ENCODE measurements around the gene NEDD8.
A peak's percentile ranks its signal among the peaks of the same experiment; 100 is the strongest.
"Not testable (repeated sequence)": the region's sequence is repeated elsewhere in the genome, so short reads cannot be mapped to it uniquely, and the experiment has no call there.

Gene NEDD8

GRCh38 chr14:24216876-24217275 lies 15.3 kb downstream of the NEDD8 start:
- DNase-seq = not testable (repeated sequence)

DNA sequence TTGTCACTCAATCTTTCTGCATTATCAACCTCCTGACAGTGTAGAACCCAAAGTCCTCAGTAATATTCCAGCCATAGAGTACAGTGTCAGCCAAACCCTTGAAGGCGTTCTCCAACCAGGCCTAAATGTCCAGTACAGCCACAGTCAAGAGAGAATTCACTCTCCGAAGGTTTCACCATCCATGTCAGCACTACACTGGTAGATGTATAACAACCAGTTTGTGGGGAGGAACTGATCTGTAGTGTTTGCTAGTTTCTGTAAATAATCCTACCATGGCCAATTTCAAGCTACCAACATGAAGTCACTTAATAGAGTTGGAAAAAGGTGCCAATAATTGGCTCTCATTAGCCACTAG lies 15.8 kb downstream of the NEDD8 start:
- DNase-seq = no peak

GRCh38 chr14:24215495-24216344 lies 16.4 kb downstream of the NEDD8 start, which contains the start of gene MDP1:
TSS of gene MDP1 (minus strand) at chr14:24216066. CDS start at chr14:24215955, 111 bp downstream.
- peak; percentile 92 for DNase-seq

- DNase-seq = no peak
Observed at GRCh38 chr14:24213866-24214662, 18.1 kb downstream of the NEDD8 start.

DNA sequence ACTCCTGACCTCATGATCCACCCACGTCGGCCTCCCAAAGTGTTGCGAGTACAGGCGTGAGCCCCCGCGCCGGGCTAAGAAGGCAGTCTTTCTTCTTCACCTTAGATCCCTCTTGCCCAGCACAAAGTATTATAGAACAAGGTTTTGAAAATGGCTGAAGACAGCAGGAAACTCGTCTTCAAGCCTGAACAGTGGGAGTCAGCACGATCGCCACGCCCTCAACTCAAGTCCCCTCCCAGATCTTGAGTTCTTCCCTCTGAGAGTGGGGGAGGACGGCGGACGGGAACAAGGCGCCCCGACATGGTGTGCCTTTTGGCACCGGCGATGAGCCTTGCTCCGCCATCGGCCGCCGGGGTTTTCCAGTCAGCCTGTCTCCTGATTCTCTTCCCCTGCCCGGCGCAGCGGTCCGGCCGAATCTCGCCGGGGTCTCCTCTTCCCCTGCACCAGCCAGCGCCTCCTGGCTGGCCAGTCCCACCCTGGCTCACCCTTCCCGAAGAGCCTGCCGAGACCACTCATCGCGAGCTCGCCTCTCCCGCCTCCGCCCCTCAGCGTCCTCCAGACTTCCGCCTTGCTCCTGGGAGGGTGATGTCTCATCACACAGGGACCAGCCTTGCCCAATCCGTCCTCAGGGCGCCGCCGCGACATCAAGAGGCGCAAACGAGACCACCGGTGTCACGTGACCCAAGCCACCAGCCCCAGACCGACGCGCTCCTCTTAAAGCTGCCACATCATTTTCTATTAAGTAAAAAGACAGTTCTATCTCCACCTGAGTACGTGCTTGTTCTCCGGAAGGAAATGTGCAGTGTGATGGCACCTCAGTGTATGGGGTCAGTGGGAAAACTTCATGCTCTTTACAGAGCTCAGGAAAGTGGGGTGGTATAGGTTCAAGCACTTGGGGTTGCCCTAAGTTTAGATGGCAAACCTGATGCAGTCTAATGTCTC lies 19.0 kb downstream of the NEDD8 start, which contains the start of gene CHMP4A:
TSS of gene CHMP4A (minus strand) at position 565 of the 942 bp plus-strand sequence. CDS start at position 516, 49 bp downstream.
- peak; percentile 97 for DNase-seq

DNA sequence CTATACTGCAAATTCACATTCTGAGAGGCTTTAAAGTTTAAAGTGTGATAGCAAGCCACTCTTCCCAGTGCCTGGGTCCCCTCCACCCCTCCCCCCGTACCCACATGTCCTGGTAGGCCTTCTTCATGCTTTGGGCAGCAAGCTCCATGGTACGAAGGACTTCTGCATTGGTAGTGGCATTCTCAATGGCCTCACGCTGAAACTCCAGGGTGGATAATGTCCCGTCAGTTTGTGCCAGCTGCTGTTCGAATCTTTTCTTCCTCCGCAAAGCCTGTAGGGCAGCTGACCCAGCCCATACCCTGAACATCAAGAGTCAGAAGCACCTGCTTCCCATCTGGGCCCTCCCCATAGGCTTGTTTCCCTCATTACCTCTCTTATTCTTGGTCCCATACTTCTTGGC lies 20.9 kb downstream of the NEDD8 start:
- no peak for DNase-seq

DNA sequence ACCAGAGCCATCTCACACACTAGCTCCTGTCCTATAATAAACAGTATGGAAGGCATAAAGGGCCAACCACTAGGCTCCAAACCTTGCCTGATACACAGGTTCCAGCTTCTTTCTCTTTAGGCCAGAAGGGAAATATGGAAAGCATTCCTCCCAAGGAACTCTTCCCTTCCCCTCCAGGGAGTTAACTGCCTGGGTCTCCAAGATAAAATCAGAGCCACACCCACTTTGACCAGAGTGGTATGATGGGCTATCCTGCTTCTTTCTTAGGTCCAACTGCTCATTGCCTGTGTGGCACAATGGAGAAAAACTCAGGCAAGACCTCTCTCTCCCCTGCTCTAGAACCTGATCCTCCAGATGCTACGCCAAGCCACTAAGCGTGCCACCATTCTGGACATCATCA lies 24.5 kb downstream of the NEDD8 start:
- DNase-seq = no peak

DNA sequence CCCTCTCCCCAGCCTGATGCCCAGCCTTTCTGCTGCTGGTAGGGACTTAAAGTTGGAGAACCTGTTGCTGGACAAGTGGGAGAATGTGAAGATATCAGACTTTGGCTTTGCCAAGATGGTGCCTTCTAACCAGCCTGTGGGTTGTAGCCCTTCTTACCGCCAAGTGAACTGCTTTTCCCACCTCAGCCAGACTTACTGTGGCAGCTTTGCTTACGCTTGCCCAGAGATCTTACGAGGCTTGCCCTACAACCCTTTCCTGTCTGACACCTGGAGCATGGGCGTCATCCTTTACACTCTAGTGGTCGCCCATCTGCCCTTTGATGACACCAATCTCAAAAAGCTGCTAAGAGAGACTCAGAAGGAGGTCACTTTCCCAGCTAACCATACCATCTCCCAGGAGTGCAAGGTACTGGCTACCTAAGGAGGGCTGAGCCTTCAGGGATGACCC lies 25.0 kb downstream of the NEDD8 start:
- peak; percentile 16 for DNase-seq

DNA sequence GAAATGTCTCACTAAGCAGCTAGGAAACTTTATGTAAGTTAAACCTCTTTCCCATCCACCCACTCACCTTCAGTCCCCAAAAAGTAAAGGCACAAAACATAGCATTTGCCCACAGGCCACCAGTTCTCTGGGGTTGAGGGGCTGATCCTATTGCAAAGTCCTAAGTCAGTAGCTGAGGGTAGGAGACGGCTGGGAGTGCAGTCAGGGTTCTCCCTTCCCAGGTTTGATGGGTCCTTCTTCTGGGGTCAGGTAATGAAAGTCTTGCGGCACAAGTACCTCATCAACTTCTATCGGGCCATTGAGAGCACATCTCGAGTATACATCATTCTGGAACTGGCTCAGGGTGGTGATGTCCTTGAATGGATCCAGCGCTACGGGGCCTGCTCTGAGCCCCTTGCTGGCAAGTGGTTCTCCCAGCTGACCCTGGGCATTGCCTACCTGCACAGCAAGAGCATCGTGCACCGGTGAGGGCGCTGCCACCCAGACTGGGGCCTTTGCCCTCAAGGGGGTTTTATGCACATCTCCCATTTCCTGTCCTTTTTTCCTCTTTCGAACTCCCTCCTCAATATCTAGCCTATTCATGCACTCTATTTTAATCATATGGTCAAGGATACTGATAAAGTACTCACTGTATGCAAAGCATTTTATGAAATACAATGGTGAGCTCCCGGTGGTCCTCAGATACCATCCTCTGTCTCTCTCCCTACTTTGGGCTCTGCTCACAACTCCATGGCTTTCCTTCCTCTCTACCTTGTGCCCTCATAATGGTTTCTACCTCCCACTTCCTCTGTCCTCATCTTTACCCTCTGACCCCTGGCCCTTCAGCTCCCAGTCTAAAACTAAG lies 25.7 kb downstream of the NEDD8 start:
- no peak for DNase-seq

- DNase-seq = no peak
Observed at GRCh38 chr14:24204163-24205146, 27.7 kb downstream of the NEDD8 start.

DNA sequence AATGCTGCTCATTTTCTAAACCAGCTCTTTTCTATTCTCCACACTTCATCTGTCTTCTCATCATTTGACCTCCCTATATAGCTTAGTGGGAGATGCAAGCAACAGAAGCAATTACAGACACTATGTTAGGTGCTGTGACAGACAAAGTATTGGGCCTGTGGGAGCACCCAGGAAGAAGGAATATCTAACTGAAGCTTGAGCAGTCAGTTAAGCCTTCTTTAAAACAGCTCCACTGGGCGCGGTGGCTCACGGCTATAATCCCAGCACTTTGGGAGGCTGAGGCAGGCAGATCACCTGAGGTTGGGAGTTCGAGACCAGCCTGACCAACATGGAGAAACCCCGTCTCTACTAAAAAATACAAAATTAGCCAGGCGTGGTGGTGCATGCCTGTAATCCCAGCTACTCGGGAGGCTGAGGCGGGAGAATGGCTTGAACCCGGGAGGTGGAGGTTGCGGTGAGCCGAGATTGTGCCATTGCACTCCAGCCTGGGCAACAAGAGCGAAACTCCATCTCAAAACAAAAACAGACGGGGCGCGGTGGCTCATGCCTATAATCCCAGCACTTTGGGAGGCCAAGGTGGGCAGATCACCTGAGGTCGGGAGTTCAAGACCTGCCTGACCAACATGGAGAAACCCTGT lies 28.8 kb downstream of the NEDD8 start:
- not testable (repeated sequence) for DNase-seq

DNA sequence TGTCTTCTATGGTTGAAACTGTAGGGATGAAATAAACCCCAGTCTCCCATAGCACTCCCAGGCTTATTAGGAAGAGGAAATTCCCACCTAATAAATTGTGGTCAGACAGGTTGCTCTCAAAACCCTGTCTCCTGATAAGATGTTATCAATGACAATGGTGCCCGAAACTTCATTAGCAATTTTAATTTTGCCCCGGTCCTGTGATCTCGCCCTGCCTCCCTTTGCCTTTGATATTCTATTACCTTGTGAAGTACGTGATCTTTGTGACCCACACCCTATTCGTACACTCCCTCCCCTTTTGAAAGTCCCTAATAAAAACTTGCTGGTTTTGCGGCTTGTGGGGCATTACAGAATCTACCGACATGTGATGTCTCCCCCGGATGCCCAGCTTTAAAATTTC lies 29.6 kb downstream of the NEDD8 start:
- DNase-seq = not testable (repeated sequence)

GRCh38 chr14:24198814-24199524 lies 33.2 kb downstream of the NEDD8 start:
- no peak for DNase-seq

GRCh38 chr14:24197056-24197450 lies 35.1 kb downstream of the NEDD8 start:
- DNase-seq = no peak

DNA sequence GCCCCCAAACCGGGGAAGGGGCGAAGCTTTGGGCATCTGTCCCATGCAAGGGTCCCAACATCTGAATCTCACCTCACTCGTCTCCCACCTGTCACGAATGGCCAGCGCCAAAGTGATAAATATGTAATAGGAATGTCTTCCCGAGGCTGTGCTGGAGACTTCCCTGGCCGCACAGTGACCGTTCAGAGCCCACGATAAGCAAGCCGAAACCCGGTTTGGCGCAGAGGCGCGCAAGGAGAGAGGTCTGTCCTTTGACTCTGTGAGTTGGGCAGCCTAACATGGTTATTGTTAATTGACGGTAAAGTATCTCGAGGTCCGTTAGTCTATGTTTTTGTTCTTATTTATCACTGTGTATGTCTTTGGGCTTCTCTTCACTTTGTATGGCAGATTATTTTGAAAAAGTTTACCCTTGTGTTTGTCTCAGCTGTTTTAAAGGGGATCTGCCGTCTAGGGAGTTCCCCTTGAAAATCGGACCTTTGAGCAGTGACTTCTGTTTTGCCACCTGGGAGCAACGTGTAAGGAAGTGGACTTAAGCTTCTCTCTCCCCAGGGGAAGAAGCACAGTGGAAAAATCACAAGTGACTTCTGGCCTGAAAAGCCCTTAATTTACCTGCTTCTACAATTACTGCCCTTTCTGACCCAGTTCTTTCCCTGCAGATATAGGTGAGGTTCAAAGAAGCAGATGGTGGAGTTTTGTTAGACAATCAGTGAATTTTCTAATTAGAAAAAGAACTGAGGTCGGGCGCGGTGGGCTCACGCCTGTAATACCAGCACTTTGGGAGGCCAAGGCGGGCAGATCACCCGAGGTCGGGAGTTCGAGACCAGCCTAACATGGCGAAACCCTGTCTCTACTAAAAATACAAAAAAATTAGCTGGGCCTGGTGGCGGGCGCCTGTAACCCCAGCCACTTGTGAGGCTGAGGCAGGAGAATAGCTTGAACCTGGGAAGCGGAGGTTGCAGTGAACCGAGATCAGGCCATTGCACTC lies 35.8 kb downstream of the NEDD8 start:
- peak; percentile 28 for DNase-seq

DNA sequence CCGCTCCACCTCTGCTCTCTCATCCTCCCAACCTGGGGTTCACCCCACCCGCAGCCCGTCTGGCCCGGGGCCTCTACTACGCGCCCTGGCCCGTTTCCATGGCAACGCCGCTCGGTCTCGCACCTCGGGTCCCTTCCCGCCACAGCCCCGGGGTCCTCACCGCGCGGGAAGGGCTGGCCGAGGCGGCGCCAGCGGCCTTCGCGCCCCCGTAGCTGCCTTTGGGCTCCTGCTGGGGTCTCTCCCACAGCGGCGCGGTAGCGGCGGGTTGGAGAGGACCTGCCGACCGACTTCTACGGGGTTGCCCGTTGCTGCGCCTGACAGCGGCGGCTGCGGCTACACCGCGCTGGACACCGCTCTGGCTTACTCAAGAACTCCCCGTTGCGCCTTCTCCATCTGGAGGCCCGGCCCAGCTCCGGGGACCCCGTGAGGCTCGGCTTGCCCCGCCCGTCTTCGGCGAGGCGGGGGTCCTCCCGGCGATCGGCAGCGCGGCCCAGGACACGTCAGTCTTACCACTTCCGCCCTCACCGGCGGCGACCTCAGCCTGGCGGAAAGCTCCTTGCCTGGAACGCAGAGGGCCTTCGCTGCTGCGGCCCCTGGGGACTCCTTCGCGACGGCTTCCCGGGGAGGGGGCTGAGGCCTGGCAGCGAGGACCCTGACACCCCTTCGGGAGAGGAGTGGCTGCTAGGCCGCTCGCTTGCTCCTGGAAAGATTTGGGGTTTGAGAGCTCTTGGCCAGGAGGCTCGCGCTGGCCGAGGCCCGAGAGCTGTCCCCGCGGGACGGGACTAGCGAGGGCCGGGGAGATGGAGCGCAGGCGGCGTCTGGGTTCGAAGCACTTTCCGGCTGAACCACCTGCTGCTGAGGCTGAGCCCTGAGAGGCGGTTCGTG lies 36.7 kb downstream of the NEDD8 start, which contains the start of gene TM9SF1:
TSS of gene TM9SF1 (minus strand) at position 256 of the 885 bp plus-strand sequence. CDS start 422 bp downstream, outside the sequence.
- peak; percentile 92 for DNase-seq

DNA sequence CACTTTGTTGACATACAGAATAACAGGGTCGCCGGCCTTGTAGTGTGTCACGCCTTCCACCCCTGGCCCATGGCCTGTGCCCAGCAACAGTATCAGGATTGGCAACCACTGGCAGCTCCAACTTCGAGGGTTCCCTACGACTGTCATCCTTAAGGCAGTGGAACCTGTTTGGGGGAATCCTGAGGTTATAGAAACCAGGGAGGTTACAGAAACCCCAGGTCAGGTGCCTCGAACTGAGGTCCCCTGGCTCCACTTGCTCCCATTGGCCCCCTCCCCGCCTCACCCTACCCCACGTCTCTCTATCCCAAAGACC lies 37.3 kb downstream of the NEDD8 start:
- no peak for DNase-seq

Measured in CD4-positive, alpha-beta T cell treated with Interleukin-10 for 1 hour (primary cell).